Measurements from ENCODE around the gene UBXN6. TPM values are rescaled to one million over a fixed set of nuclear protein-coding genes. Genes with fewer than 3 reads are reported as not detected.

Gene UBXN6
- total RNA-seq, 3 donors from 2014 or later, result 79.1 to 104 (median 96.3) TPM

DNA sequence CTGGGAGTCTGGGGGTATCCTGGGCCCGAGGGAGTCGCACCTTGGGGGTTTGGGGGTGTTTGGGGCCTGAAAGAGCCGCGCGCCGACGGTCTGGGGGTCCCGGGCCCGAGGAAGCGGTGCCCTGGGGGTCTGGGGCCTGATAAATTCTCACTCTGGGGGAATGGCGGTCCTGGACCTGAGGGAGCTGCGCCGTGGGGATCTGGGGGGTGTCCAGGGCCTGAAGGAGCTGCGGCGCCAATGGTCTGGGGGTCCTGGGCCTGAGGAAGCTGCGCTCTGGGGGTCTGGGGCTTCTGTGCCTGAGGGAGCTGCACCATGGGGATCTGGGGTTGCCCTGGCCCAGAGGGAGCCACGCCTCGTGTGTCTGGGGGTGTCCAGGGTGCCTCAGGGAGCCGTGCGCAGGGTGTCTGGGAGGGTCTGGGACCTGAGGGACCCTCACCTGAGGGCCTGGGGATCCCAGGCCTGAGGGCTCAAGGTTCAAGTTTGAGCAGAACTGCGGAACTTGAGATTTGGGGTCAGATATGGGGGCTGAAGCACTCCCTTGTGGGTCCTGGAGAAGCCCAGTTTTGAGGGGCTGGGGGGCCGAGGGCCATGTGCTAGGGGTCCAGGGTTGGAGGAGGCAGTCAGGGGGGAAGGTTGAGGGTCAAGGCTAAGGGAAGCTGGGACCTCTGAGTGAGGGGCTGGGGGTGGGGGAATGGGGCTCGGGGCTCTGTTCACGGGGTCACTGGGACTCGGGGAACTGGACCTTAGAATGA lies 15.6 kb upstream of the UBXN6 start:
- peaks cover 6% of the 10 kb centered on the region for H3K36me3 ChIP-seq (ENCODE audit: low read depth)
- intact Hi-C loops (cut with DNase I, micrococcal nuclease), result no loop called here
- H3K9me3 ChIP-seq, result no peaks in the 10 kb centered on the region
- ATAC-seq (no peak), DNase-seq (no peak)
- TF ChIP-seq CTCF (IDR thresholded peaks at IDR 0.05), result no peak
- H3K4me3 ChIP-seq, result peak overlapping the region; percentile 83
- peaks cover 12% of the 10 kb centered on the region for H3K4me1 ChIP-seq (ENCODE audit: low read depth)

- H3K4me3 ChIP-seq, result peak within 1 kb of the TSS; percentile 83
- ATAC-seq (no peak), DNase-seq (peak in 2 of 3 donors; percentile 69 to 98)
- peaks cover 6% of the 10 kb centered on the region for H3K36me3 ChIP-seq (ENCODE audit: low read depth)
- intact Hi-C loops (cut with DNase I, micrococcal nuclease), result no loop called here
- no peaks in the 10 kb centered on the region for H3K9me3 ChIP-seq
- no peak for TF ChIP-seq CTCF (IDR thresholded peaks at IDR 0.05)
- H3K4me1 ChIP-seq (ENCODE audit: low read depth), result peaks cover 12% of the 10 kb centered on the region
Measured at GRCh38 chr19:4472174-4472974, 14.8 kb upstream of the UBXN6 start, which contains the start of gene HDGFL2. Gene HDGFL2, plus strand, starts transcription at chr19:4472297. Its CDS starts 54 bp downstream, at chr19:4472351.

DNA sequence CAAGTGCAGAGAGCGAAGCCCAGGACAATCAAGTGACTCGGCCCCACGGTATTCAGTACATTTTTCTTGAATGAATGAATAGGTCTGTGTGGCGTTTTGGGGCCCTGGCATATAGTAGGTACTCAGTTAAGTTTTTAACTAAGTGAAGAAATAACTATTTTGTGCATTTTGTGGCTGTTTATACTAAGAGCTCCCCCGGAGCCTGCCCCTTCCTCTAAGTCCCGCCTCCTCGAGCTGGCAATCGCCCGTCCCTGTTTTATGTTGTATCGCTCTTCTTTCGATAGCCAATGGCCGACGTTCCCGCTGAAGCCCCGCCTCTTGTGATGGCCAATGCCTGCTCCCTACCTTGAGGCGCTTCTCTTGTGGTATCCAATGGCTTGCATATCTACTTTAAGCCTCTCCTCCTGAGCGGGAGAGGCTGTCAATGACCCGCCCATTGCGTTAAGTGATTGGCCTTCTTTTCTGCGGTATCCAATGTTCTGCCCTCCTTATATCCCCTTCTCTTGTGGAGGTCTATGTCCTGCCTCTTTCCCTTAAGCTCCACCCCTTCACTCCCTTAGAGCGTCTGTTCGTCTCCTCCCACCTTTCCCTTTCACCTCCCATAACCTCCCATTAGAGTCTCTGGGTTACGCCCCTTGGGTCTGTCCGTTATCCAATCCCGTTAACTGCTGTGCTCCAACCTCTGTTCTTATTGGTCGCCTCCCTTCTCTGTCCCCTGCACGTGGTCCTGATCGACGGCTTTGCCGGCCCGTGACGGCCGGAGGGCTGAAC lies 14.0 kb upstream of the UBXN6 start:
- Histone ChIP-seq H3K4me1 (ENCODE audit: low read depth) (peaks cover 12% of the 10 kb centered on the region), H3K9me3 (no peaks in the 10 kb centered on the region), H3K4me3 (peak overlapping the region; percentile 83), H3K36me3 (ENCODE audit: low read depth) (peaks cover 6% of the 10 kb centered on the region)
- DNase-seq (peak; percentile 97 to 99 (median 98)), ATAC-seq (peak; percentile 92)
- no peak for TF ChIP-seq CTCF (IDR thresholded peaks at IDR 0.05)
- intact Hi-C loops (cut with DNase I, micrococcal nuclease), result no loop called here

DNA sequence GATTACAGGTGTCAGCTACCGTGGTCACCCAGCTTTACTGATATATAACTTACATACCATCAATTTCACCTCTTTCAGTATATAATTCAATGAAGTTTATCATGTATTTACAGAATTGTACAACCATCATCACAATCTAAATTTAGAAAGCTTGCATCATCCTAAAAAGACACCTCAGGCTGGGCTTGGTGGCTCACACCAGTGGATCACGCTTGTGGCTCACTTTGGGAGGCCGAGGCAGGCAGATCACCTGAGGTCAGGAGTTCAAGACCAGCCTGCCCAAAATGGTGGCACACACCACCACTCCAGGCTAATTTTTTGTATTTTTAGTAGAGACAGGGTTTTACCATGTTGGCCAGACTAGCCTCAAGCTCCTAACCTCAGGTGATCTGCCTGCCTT lies 10.2 kb upstream of the UBXN6 start:
- intact Hi-C loops (cut with DNase I, micrococcal nuclease), result no loop called here
- DNase-seq, result no peak
- H3K36me3 ChIP-seq (ENCODE audit: low read depth), result peaks cover 6% of the 10 kb centered on the region

More for the DNA sequence above, 10.2 kb upstream of the UBXN6 start:
- no peak for ATAC-seq
- no peaks in the 10 kb centered on the region for H3K4me1 ChIP-seq (ENCODE audit: low read depth)
- no peaks in the 10 kb centered on the region for H3K9me3 ChIP-seq
- H3K4me3 ChIP-seq, result no peak overlapping the region
- TF ChIP-seq CTCF (IDR thresholded peaks at IDR 0.05), result no peak
